Prostate gland (tissue), 2 donors: ENCODE results near the gene SGK2. TPM values are rescaled to one million over a fixed set of nuclear protein-coding genes. Genes with fewer than 3 reads are reported as not detected.
"Not testable (repeated sequence)": the region's sequence is repeated elsewhere in the genome, so short reads cannot be mapped to it uniquely, and the experiment has no call there.

Experiments
- DNase-seq: peaks from one replicate; pipeline ENCODE4 v3.0.0-alpha.2; 2019; ENCODE audit warnings: low spot score
- H3K27ac ChIP-seq, 2 donors: fragments of 200-600 bp; sonication (generic); 2 replicates each; pipeline ENCODE4 v1.5.1; 2017 to 2019
- H3K27me3 ChIP-seq: fragments of 200-600 bp; sonication (generic); replicated peaks from 2 replicates; pipeline ENCODE4 v1.5.1; 2019; ENCODE audit not compliant: insufficient read depth
- H3K36me3 ChIP-seq, 2 donors: fragments of 200-600 bp; sonication (generic); 1 replicate in 1 of 2; 2 replicates in 1 of 2; pipeline versions ENCODE4 v1.5.1 to v1.8.1; 2017 to 2019
- H3K4me1 ChIP-seq: fragments of 200-600 bp; sonication (generic); replicated peaks from 2 replicates; pipeline ENCODE4 v1.5.1; 2019
- H3K4me3 ChIP-seq, 2 donors: fragments of 200-600 bp; sonication (generic); 2 replicates each; pipeline ENCODE4 v1.5.1; 2017 to 2019
- H3K9me3 ChIP-seq: fragments of 200-600 bp; sonication (generic); 2 replicates; pipeline ENCODE4 v1.5.1; 2017
- CTCF ChIP-seq, 4 experiments: fragments of 200-600 bp in 2 of 4; fragments of 450-650 bp in 2 of 4; sonication (generic) in 2 of 4; IDR thresholded peaks; 1 replicate in 3 of 4; 2 replicates in 1 of 4; pipeline ENCODE4 v1.5.1; 2016 to 2019; ENCODE audit warnings: antibody characterized with exemption in 4 of 4, mild to moderate bottlenecking in 2 of 4, moderate library complexity in 2 of 4
- POLR2A ChIP-seq: fragments of 450-650 bp; IDR thresholded peaks from one replicate; pipeline ENCODE4 v1.6.1; 2016; ENCODE audit warnings: antibody characterized with exemption, mild to moderate bottlenecking
- POLR2AphosphoS5 ChIP-seq: sonication (generic); formaldehyde crosslinking; IDR thresholded peaks from one replicate; pipeline ENCODE4 v1.6.1; 2017; ENCODE audit warnings: antibody characterized with exemption
- WGBS: methylation state at CpG from one replicate; pipeline ENCODE4 v1.1.5; 2018; 5-methylcytosine and 5-hydroxymethylcytosine counted together
- intact Hi-C: fragments of 100-400 bp; cut with DNase I; formaldehyde crosslinking; loops from one replicate; pipeline ENCODE4 v1.14.2; 2022
- total RNA-seq, 2 donors: library from RNA; depleted of rRNA; stranded (reverse); fragments of >200 nt; gene quantifications; one replicate each; pipeline ENCODE4 v1.1.0, GENCODE V29; 2016

SGK2 gene
- total RNA-seq, 2 donors from 2014 or later = 0.68 to 4.5 TPM

DNA sequence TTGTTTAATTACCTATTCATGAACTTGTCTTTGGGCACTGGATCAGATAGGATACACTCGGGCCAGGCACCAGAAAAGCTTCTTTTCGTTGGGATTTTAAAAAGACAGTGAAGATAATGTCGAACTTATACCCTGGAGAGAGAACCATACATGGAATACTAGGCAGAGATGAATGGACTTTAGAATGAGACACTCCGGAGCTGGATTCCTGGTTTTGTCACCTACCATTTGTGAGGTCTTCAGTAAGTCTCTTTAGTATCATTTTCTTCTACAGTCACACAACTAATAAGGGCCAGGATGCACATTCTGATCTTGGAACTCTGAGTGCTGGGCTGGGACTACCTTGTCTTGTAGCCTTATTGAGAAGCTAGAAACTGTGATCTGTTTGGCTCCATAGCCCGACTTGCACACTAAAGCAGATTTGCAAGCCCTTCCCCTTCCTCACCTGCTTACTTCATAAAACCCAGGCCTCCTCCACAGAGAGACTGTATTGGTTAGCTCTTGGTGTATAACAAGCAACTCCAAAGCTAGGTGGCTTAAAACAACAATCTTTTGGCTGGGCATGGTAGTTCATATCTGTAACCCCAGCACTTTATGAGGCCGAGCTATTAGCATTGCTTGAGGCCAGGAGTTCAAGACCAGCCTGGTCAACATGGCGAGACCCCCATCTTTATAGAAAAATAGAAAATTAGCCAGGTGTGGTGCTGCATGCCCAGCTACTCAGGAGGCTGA lies 24.5 kb downstream of the SGK2 start:
- Histone ChIP-seq H3K4me3 (no peak overlapping the region), H3K27ac (no peak overlapping the region), H3K36me3 (no peaks in the 10 kb centered on the region), H3K9me3 (no peaks in the 10 kb centered on the region), H3K4me1 (no peaks in the 10 kb centered on the region), H3K27me3 (no peaks in the 10 kb centered on the region)
- 83% methylated on average over 7 of the region's 7 CpGs for whole genome bisulfite sequencing
- TF ChIP-seq POLR2A = no peak
- no peak for TF ChIP-seq POLR2AphosphoS5
- no peak for TF ChIP-seq CTCF (IDR thresholded peaks at IDR 0.05)
- DNase-seq = no peak
- intact Hi-C loops = no loop called here

DNA sequence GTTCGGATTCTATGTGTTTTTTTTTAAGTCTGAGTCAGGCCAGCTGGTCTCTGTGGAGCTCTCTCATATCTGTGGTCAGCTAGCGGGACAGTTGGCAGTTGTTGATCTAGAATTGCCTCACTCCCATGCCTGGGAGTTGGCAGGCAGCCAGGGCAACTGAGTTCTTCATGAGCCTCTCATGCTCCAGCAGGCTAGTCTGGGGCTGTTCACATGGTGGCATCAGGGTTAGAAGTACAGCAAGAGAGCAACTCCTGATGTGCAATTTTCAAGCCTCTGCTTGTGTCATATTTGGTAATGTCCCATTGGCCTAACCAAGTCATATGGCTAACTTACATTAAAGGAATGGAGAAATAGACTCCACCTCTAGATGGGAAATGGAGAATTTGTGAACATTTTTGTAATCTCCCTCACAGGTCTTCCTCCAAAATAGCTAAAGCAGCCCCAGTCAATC lies 25.2 kb downstream of the SGK2 start:
- no peak for TF ChIP-seq CTCF (IDR thresholded peaks at IDR 0.05)
- no peak for TF ChIP-seq POLR2A
- TF ChIP-seq POLR2AphosphoS5 = no peak
- Histone ChIP-seq H3K36me3 (no peaks in the 10 kb centered on the region), H3K9me3 (no peaks in the 10 kb centered on the region), H3K4me1 (no peaks in the 10 kb centered on the region), H3K4me3 (no peak overlapping the region), H3K27me3 (no peaks in the 10 kb centered on the region), H3K27ac (no peak overlapping the region)
- DNase-seq = no peak
- intact Hi-C loops = no loop called here
- 57% methylated on average over 2 of the region's 2 CpGs for WGBS

- TF ChIP-seq CTCF (IDR thresholded peaks at IDR 0.05) = no peak
- no peak for TF ChIP-seq POLR2AphosphoS5
- TF ChIP-seq POLR2A = no peak
- no peaks in the 10 kb centered on the region for H3K4me1 ChIP-seq
- H3K27me3 ChIP-seq = no peaks in the 10 kb centered on the region
- no peaks in the 10 kb centered on the region for H3K9me3 ChIP-seq
- DNase-seq = no peak
- no peaks in the 10 kb centered on the region for H3K36me3 ChIP-seq
- H3K4me3 ChIP-seq = no peak overlapping the region
- H3K27ac ChIP-seq = no peak overlapping the region
- WGBS = 77% methylated on average over 7 of the region's 7 CpGs
- intact Hi-C loops = no loop called here
These were observed 25.8 kb downstream of the SGK2 start for GRCh38 chr20:43584448-43585136.

GRCh38 chr20:43586641-43587040 lies 27.8 kb downstream of the SGK2 start:
- no peaks in the 10 kb centered on the region for H3K36me3 ChIP-seq
- TF ChIP-seq CTCF (IDR thresholded peaks at IDR 0.05) = no peak
- TF ChIP-seq POLR2AphosphoS5 = no peak
- no peak for TF ChIP-seq POLR2A
- no peaks in the 10 kb centered on the region for H3K4me1 ChIP-seq
- WGBS = 86% methylated on average over 8 of the region's 8 CpGs
- H3K4me3 ChIP-seq = no peak overlapping the region
- no peak for DNase-seq
- no peak overlapping the region for H3K27ac ChIP-seq
- no peaks in the 10 kb centered on the region for H3K9me3 ChIP-seq
- intact Hi-C loops = no loop called here
- no peaks in the 10 kb centered on the region for H3K27me3 ChIP-seq

GRCh38 chr20:43588526-43588925 lies 29.7 kb downstream of the SGK2 start:
- DNase-seq = not testable (repeated sequence)
- 95% methylated on average over 10 of the region's 10 CpGs for WGBS

More at GRCh38 chr20:43588526-43588925, 29.7 kb downstream of the SGK2 start:
- H3K9me3 ChIP-seq, H3K36me3 ChIP-seq, H3K4me3 ChIP-seq, H3K4me1 ChIP-seq, H3K27ac ChIP-seq, intact Hi-C loops, H3K27me3 ChIP-seq: not testable (repeated sequence)
